Measurements from ENCODE around the gene LBHD2. TPM values are rescaled to one million over a fixed set of nuclear protein-coding genes. Genes with fewer than 3 reads are reported as not detected.

LBHD2 gene
- total and polyA plus RNA-seq, 2 of the 13 experiments (the other 11 are each of a cell fraction or from before 2014, with no cell fraction given), result 0.67 to 1.00 TPM

DNA sequence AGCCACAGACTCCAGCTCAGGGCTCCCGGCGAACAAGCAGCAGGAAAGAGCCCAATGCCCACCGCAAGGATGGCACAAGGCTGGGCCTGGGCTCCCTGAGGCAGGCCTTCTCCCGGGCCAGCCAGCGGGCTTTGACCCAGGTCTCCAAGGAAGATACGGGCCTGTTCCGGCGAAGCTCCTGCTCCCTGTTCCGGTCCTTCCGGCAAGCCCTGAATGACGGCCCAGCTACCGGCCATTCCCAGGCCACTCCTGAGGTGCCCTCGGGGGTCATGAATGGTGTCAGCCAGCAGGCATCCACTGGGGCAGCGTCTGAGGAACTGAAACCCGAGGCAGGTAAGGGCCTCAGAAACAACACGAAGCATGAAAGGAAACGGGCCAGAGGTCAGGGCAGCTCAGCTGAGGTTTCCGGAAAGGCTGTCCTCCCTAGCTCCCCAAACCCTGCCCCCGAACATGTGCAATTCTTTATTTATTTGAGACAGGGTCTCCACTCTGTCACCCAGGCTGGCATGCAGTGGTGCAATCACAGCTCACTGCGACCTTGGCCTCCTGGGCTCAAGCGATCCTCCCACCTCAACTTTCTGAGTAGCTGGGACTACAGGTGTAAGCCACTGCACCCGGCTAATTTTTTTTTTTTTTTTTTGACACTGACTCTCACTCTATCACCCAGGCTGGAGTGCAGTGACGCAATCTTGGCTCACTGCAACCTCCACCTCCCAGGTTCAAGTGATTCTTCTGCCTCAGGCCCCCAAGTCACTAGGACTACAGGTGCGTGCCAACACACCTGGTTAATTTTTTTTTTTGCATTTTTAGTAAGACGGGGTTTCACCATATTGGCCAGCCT lies 16.5 kb downstream of the LBHD2 start:
- WGBS (ENCODE audit: low lambda C conversion rate), result under 1% methylated on average over 21 of the region's 25 CpGs
- CTCF ChIA-PET (ENCODE audit: low intra/inter-chr PET ratio, low total read pairs), result no interaction called here
- peak; percentile 99 for FAIRE-seq
- no TSS peak for BruUV-seq (replicated peaks)
- Histone ChIP-seq H3K4me2 (ENCODE audit: low read depth, low read length) (peak overlapping the region; percentile 99), H3K4me1 (ENCODE audit: insufficient read depth, low read length) (peaks cover 87% of the 10 kb centered on the region), H3K4me3 (replicated peaks in 1 of 3; ENCODE audit: insufficient read depth in 1 of 3, low read depth in 2 of 3, low read length in 3 of 3) (peak overlapping the region; percentile 63 to 73 (median 65)), H3K36me3 (replicated peaks in 1 of 2; ENCODE audit: control insufficient read depth in 1 of 2, insufficient read depth in 2 of 2, low read length in 2 of 2) (peaks cover 0 to 4% of the 10 kb centered on the region in 2 experiments; a peak in 2 of 5 replicates), H3K27ac (ENCODE audit: extremely low read length, insufficient read depth, low read length) (peak overlapping the region; percentile 99), H3K9me3 (ENCODE audit: low read length) (no peaks in the 10 kb centered on the region), H3K9ac (ENCODE audit: insufficient read depth, low read depth, low read length) (peak overlapping the region; percentile 87), H4K20me1 (ENCODE audit: insufficient read depth, low read length) (peaks cover 13% of the 10 kb centered on the region), H3K27me3 (ENCODE audit: control insufficient read depth in 1 of 2, insufficient read depth in 2 of 2, low read length in 2 of 2) (no peaks in the 10 kb centered on the region), H3K79me2 (ENCODE audit: insufficient read depth, low read length) (peaks cover 25% of the 10 kb centered on the region), H2AFZ (ENCODE audit: low read length) (no peak overlapping the region)
- POLR2A ChIA-PET, result interaction anchor here (0.6 to 3.9 kb wide), 12 partner anchors 10 to 519 kb away, joined by 3 to 55 read pairs (median 6); partner anchors contain the start of genes CDC42BPB, EIF5 and LBHD2
- intact Hi-C loops (cut with micrococcal nuclease; ENCODE audit: unreplicated experiment), result loop anchor here (5.0 kb wide), 1 partner anchor 87 kb away; no protein-coding TSS in a partner anchor
- peak; percentile 95 for DNase-seq (ENCODE audit: low spot score)
- in situ Hi-C loops (cut with HindIII; ENCODE audit: extremely low pct_ligation_motif_present, low pct_unique_long_range_greater_than_20kb), result no loop called here
- peak; percentile 15 for ATAC-seq
- TF ChIP-seq TCF7 (IDR thresholded peaks at IDR 0.05; ENCODE audit: low read depth) (peak; percentile 81), HMG20B (CRISPR knock-in tag; conservative IDR thresholded peaks at IDR 0.05) (peak; percentile 93), ZNF496 (CRISPR knock-in tag; IDR thresholded peaks at IDR 0.05; ENCODE audit: insufficient replicate concordance) (no peak), ZNF367 (CRISPR knock-in tag; IDR thresholded peaks at IDR 0.05; ENCODE audit: borderline replicate concordance) (0 out of 2 replicates have a peak, but pooled peaks have one; percentile 21), RAD51 (IDR thresholded peaks at IDR 0.05; ENCODE audit: borderline replicate concordance) (no peak), SMAD1 (CRISPR knock-in tag; IDR thresholded peaks at IDR 0.05; ENCODE audit: borderline replicate concordance, low read depth) (peak; percentile 54; the same call in 1 of the 2 replicates), ZNF780A (CRISPR knock-in tag; IDR thresholded peaks at IDR 0.05) (no peak), ZBTB2 (CRISPR knock-in tag; IDR thresholded peaks at IDR 0.05; ENCODE audit: low read depth) (no peak), ZNF773 (CRISPR knock-in tag; IDR thresholded peaks at IDR 0.05; ENCODE audit: borderline replicate concordance) (peak; percentile 44; the same call in 1 of the 2 replicates), KAT2B (IDR thresholded peaks at IDR 0.05; ENCODE audit: borderline replicate concordance, low read depth, low read length) (no peak)
- TF ChIP-seq, protein P1, sequence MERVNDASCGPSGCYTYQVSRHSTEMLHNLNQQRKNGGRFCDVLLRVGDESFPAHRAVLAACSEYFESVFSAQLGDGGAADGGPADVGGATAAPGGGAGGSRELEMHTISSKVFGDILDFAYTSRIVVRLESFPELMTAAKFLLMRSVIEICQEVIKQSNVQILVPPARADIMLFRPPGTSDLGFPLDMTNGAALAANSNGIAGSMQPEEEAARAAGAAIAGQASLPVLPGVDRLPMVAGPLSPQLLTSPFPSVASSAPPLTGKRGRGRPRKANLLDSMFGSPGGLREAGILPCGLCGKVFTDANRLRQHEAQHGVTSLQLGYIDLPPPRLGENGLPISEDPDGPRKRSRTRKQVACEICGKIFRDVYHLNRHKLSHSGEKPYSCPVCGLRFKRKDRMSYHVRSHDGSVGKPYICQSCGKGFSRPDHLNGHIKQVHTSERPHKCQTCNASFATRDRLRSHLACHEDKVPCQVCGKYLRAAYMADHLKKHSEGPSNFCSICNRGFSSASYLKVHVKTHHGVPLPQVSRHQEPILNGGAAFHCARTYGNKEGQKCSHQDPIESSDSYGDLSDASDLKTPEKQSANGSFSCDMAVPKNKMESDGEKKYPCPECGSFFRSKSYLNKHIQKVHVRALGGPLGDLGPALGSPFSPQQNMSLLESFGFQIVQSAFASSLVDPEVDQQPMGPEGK (CRISPR knock-in tag; IDR thresholded peaks at IDR 0.05), result peak; percentile 97
- TF ChIP-seq, protein P2, sequence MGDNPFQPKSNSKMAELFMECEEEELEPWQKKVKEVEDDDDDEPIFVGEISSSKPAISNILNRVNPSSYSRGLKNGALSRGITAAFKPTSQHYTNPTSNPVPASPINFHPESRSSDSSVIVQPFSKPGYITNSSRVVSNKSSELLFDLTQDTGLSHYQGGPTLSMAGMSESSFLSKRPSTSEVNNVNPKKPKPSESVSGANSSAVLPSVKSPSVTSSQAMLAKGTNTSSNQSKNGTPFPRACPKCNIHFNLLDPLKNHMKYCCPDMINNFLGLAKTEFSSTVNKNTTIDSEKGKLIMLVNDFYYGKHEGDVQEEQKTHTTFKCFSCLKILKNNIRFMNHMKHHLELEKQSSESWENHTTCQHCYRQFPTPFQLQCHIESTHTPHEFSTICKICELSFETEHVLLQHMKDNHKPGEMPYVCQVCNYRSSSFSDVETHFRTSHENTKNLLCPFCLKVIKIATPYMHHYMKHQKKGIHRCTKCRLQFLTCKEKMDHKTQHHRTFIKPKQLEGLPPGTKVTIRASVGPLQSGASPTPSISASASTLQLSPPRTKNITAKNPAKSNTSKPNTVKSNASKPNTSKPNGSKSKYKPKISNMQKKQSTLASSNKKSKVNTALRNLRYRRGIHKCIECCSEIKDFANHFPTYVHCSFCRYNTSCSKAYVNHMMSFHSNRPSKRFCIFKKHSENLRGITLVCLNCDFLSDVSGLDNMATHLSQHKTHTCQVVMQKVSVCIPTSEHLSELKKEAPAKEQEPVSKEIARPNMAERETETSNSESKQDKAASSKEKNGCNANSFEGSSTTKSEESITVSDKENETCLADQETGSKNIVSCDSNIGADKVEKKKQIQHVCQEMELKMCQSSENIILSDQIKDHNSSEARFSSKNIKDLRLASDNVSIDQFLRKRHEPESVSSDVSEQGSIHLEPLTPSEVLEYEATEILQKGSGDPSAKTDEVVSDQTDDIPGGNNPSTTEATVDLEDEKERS (CRISPR knock-in tag; IDR thresholded peaks at IDR 0.05), result peak; percentile 80; the same call in 1 of the 2 replicates
- TF ChIP-seq, protein P3, sequence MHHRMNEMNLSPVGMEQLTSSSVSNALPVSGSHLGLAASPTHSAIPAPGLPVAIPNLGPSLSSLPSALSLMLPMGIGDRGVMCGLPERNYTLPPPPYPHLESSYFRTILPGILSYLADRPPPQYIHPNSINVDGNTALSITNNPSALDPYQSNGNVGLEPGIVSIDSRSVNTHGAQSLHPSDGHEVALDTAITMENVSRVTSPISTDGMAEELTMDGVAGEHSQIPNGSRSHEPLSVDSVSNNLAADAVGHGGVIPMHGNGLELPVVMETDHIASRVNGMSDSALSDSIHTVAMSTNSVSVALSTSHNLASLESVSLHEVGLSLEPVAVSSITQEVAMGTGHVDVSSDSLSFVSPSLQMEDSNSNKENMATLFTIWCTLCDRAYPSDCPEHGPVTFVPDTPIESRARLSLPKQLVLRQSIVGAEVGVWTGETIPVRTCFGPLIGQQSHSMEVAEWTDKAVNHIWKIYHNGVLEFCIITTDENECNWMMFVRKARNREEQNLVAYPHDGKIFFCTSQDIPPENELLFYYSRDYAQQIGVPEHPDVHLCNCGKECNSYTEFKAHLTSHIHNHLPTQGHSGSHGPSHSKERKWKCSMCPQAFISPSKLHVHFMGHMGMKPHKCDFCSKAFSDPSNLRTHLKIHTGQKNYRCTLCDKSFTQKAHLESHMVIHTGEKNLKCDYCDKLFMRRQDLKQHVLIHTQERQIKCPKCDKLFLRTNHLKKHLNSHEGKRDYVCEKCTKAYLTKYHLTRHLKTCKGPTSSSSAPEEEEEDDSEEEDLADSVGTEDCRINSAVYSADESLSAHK (CRISPR knock-in tag; IDR thresholded peaks at IDR 0.05; ENCODE audit: borderline replicate concordance), result no peak
